22Rv1 (cell line): ENCODE measurements around the gene EIF3C.
"Not testable (repeated sequence)": the region's sequence is repeated elsewhere in the genome, so short reads cannot be mapped to it uniquely, and the experiment has no call there.

ENCODE experiments used
- ZFX ChIP-seq: fragments of 450-650 bp; IDR thresholded peaks from 2 replicates; pipeline ENCODE4 v1.6.1; 2017; ENCODE audit warnings: antibody characterized with exemption, borderline replicate concordance
- TF ChIP-seq, protein P1 (sequence below): fragments of 450-650 bp; IDR thresholded peaks from 2 replicates; pipeline ENCODE4 v1.5.1; 2017; ENCODE audit warnings: mild to moderate bottlenecking

- TF ChIP-seq, protein P1, sequence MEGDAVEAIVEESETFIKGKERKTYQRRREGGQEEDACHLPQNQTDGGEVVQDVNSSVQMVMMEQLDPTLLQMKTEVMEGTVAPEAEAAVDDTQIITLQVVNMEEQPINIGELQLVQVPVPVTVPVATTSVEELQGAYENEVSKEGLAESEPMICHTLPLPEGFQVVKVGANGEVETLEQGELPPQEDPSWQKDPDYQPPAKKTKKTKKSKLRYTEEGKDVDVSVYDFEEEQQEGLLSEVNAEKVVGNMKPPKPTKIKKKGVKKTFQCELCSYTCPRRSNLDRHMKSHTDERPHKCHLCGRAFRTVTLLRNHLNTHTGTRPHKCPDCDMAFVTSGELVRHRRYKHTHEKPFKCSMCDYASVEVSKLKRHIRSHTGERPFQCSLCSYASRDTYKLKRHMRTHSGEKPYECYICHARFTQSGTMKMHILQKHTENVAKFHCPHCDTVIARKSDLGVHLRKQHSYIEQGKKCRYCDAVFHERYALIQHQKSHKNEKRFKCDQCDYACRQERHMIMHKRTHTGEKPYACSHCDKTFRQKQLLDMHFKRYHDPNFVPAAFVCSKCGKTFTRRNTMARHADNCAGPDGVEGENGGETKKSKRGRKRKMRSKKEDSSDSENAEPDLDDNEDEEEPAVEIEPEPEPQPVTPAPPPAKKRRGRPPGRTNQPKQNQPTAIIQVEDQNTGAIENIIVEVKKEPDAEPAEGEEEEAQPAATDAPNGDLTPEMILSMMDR: not testable (repeated sequence)
- TF ChIP-seq ZFX: not testable (repeated sequence)
These were observed 17.9 kb upstream of the EIF3C start for GRCh38 chr16:28693257-28693950.
